SK-N-SH treated with all-trans-retinoic acid at 6 μM for 48 hours (cell line): ENCODE data around the gene PMM2.

Source experiments
- ARNTL ChIP-seq: fragments of 450-650 bp; formaldehyde crosslinking; IDR thresholded peaks from 2 replicates; pipeline ENCODE4 v1.5.0; 2020; ENCODE audit warnings: low read depth, mild to moderate bottlenecking, moderate library complexity, borderline replicate concordance
- ISL1 ChIP-seq: fragments of 250-450 bp; sonication (Bioruptor Pico); IDR thresholded peaks from 2 replicates; pipeline ENCODE4 v2.1.2; 2022; ENCODE audit warnings: mild to moderate bottlenecking, moderate library complexity
- SNAI2 ChIP-seq: fragments of 250-450 bp; sonication (Bioruptor Pico); IDR thresholded peaks from 2 replicates; pipeline ENCODE4 v1.5.0; 2020; ENCODE audit warnings: mild to moderate bottlenecking, moderate library complexity
- TCF4 ChIP-seq: fragments of 250-450 bp; sonication (Bioruptor Pico); IDR thresholded peaks from 2 replicates; pipeline ENCODE4 v1.8.0; 2021; ENCODE audit warnings: mild to moderate bottlenecking, moderate library complexity, borderline replicate concordance
- ZNF8 ChIP-seq: fragments of 450-650 bp; formaldehyde crosslinking; IDR thresholded peaks from 2 replicates; pipeline ENCODE4 v1.5.0; 2020; ENCODE audit warnings: mild to moderate bottlenecking, moderate library complexity
- TF ChIP-seq, protein P1 (sequence below): fragments of 250-450 bp; sonication (Bioruptor Pico); IDR thresholded peaks from 2 replicates; pipeline ENCODE4 v1.8.0; 2020; ENCODE audit warnings: mild to moderate bottlenecking, moderate library complexity, borderline replicate concordance
- TF ChIP-seq, protein P2 (sequence below): fragments of 250-450 bp; sonication (Bioruptor Pico); IDR thresholded peaks from 2 replicates; pipeline ENCODE4 v1.5.1; 2021; ENCODE audit warnings: mild to moderate bottlenecking, moderate library complexity

DNA sequence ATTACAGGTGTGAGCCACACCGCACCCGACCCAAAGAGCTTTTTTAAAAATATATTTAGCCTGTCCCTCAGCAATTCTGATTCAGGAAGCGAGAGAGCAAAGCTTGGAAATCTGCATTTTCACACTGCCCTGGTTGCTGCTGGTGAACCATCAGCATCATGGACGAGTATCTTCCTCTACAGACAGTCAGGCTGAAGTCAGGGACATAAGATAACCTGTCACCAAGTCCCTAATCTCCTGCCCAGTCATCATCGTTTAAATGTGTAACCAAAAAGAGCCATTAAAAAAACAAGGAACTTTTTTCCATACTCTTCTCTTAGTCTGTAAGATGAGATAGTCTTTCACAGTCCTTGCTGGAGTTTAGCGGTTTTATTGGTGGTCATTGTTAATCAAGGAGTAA, 6.7 kb downstream of the PMM2 start:
- TF ChIP-seq, protein P1, sequence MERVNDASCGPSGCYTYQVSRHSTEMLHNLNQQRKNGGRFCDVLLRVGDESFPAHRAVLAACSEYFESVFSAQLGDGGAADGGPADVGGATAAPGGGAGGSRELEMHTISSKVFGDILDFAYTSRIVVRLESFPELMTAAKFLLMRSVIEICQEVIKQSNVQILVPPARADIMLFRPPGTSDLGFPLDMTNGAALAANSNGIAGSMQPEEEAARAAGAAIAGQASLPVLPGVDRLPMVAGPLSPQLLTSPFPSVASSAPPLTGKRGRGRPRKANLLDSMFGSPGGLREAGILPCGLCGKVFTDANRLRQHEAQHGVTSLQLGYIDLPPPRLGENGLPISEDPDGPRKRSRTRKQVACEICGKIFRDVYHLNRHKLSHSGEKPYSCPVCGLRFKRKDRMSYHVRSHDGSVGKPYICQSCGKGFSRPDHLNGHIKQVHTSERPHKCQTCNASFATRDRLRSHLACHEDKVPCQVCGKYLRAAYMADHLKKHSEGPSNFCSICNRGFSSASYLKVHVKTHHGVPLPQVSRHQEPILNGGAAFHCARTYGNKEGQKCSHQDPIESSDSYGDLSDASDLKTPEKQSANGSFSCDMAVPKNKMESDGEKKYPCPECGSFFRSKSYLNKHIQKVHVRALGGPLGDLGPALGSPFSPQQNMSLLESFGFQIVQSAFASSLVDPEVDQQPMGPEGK = no peak
- TF ChIP-seq ZNF8 (no peak), ARNTL (CRISPR knock-in tag) (no peak), ISL1 (no peak), TCF4 (no peak), SNAI2 (CRISPR knock-in tag) (no peak)
- TF ChIP-seq, protein P2, sequence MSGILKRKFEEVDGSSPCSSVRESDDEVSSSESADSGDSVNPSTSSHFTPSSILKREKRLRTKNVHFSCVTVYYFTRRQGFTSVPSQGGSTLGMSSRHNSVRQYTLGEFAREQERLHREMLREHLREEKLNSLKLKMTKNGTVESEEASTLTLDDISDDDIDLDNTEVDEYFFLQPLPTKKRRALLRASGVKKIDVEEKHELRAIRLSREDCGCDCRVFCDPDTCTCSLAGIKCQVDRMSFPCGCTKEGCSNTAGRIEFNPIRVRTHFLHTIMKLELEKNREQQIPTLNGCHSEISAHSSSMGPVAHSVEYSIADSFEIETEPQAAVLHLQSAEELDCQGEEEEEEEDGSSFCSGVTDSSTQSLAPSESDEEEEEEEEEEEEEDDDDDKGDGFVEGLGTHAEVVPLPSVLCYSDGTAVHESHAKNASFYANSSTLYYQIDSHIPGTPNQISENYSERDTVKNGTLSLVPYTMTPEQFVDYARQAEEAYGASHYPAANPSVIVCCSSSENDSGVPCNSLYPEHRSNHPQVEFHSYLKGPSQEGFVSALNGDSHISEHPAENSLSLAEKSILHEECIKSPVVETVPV (CRISPR knock-in tag) = no peak
